Cardiac muscle cell (in vitro differentiated cells and primary cell): ENCODE data around the gene PCBD2. TPM values are rescaled to one million over a fixed set of nuclear protein-coding genes. Genes with fewer than 3 reads are reported as not detected.
"Not testable (repeated sequence)": the region's sequence is repeated elsewhere in the genome, so short reads cannot be mapped to it uniquely, and the experiment has no call there.

Experiments used
- DNase-seq, 2 donors: peaks; one replicate each; pipeline versions ENCODE4 v3.0.0 to v3.0.0-alpha.2; 2010 to 2017; ENCODE audit warnings: low read depth in 1 of 2, low spot score in 1 of 2
- H3K27ac ChIP-seq: fragments of 200-600 bp; sonication (generic); 2 replicates; pipeline ENCODE4 v1.5.1; 2016
- H3K27me3 ChIP-seq: fragments of 200-600 bp; sonication (generic); 2 replicates; pipeline ENCODE4 v1.6.0; 2016; ENCODE audit warnings: control low read depth
- H3K36me3 ChIP-seq: fragments of 200-600 bp; sonication (generic); 2 replicates; pipeline ENCODE4 v1.5.1; 2016; ENCODE audit warnings: control low read depth
- H3K4me1 ChIP-seq: fragments of 200-600 bp; sonication (generic); 2 replicates; pipeline ENCODE4 v1.8.1; 2017; ENCODE audit warnings: low read depth, mild to moderate bottlenecking, mixed run types
- H3K4me3 ChIP-seq: fragments of 200-600 bp; sonication (generic); 2 replicates; pipeline ENCODE4 v1.5.1; 2016; ENCODE audit warnings: mild to moderate bottlenecking
- H3K9me3 ChIP-seq: fragments of 200-600 bp; sonication (generic); 2 replicates; pipeline ENCODE4 v1.5.1; 2017; ENCODE audit warnings: low read depth, mild to moderate bottlenecking, control low read depth
- polyA plus RNA-seq: library from polyadenylated mRNA; unstranded; fragments of >200 nt; fragmentation: Nextera tagmentation; extraction: Ambion mirVana; gene quantifications from 2 replicates; pipeline ENCODE4 v1.2.1, GENCODE V29; 2016
- total RNA-seq: library from RNA; depleted of rRNA; stranded (reverse); fragments of >200 nt; gene quantifications from 2 replicates; pipeline ENCODE4 v1.2.3, GENCODE V29; 2016
- TF ChIP-seq, protein P1 (sequence below): IDR thresholded peaks from 2 replicates; pipeline ENCODE4 v1.5.1; 2012; ENCODE audit warnings: low read depth, mild to moderate bottlenecking, low read length

PCBD2 gene
- total and polyA plus RNA-seq, 2 experiments from 2014 or later: 9.8 to 15.3 TPM

DNA sequence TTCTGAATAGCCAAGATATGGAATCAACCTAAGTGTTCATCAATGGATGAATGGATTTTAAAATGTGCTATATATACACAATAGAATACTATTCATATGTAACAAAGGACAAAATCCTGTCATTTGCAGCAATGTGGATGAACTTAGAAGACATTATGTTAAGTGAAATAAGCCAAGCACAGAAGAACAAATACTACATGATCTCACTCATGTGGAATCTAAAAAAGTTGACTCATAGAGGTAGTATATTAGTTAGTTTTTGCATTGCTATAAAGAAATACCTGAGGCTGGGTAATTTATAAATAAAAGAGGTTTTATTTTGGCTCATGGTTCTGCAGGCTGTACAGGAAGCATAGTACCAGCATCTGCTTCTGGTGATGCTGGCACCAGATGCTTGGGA is 70.9 kb downstream of the PCBD2 start:
- Histone ChIP-seq H3K36me3 (no peaks in the 10 kb centered on the region), H3K4me3 (no peak overlapping the region), H3K27ac (no peak overlapping the region), H3K27me3 (no peaks in the 10 kb centered on the region), H3K9me3 (no peaks in the 10 kb centered on the region), H3K4me1 (no peaks in the 10 kb centered on the region)
- TF ChIP-seq, protein P1, sequence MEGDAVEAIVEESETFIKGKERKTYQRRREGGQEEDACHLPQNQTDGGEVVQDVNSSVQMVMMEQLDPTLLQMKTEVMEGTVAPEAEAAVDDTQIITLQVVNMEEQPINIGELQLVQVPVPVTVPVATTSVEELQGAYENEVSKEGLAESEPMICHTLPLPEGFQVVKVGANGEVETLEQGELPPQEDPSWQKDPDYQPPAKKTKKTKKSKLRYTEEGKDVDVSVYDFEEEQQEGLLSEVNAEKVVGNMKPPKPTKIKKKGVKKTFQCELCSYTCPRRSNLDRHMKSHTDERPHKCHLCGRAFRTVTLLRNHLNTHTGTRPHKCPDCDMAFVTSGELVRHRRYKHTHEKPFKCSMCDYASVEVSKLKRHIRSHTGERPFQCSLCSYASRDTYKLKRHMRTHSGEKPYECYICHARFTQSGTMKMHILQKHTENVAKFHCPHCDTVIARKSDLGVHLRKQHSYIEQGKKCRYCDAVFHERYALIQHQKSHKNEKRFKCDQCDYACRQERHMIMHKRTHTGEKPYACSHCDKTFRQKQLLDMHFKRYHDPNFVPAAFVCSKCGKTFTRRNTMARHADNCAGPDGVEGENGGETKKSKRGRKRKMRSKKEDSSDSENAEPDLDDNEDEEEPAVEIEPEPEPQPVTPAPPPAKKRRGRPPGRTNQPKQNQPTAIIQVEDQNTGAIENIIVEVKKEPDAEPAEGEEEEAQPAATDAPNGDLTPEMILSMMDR: no peak
- no peak for DNase-seq

DNA sequence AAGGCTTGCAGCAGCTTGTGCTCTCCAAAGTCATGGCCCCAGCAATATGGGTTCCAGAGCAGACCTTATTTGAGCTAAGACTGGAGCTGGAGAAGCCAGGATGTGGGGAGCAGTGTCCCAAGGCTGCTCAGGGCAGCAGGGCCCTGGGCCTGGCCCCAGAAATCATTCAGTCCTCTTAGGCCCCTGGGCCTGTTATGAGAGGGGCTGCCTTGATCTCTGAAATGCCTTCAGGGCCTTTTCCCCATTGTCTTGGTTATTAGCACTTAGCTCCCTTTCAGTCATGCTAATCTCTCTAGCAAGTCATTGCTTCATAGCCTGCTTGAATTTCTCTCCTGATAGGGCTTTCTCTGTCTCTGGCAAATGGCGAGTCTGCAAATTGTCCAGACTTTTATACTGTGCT is 71.9 kb downstream of the PCBD2 start:
- H3K36me3 ChIP-seq: no peaks in the 10 kb centered on the region
- H3K9me3 ChIP-seq: no peaks in the 10 kb centered on the region
- H3K4me3 ChIP-seq: no peak overlapping the region
- TF ChIP-seq, protein P1: no peak
- H3K4me1 ChIP-seq: no peaks in the 10 kb centered on the region
- H3K27ac ChIP-seq: no peak overlapping the region
- no peak for DNase-seq
- H3K27me3 ChIP-seq: no peaks in the 10 kb centered on the region

DNA sequence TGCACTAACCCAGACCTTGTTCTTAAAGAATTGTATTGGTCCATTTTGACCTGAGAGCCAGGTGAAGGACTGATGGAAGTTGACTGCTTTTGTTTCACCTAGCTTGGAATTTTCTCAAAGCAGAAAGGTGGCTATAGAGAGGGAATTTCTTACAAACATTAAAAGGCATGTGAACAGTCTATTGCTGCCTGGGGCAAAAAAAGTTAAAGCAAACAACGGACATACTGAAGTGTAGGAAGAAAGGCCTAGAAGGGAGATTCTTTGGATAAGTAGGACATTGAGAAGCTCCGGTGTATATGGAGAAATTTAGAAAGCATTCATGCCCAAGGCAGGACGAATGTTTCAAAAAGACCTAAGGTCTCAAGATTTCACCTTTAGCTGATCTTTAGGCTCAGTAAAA is 74.5 kb downstream of the PCBD2 start:
- no peak overlapping the region for H3K4me3 ChIP-seq
- no peaks in the 10 kb centered on the region for H3K27me3 ChIP-seq
- TF ChIP-seq, protein P1: no peak
- H3K27ac ChIP-seq: no peak overlapping the region
- no peaks in the 10 kb centered on the region for H3K36me3 ChIP-seq
- no peaks in the 10 kb centered on the region for H3K9me3 ChIP-seq
- DNase-seq: no peak
- no peaks in the 10 kb centered on the region for H3K4me1 ChIP-seq

DNA sequence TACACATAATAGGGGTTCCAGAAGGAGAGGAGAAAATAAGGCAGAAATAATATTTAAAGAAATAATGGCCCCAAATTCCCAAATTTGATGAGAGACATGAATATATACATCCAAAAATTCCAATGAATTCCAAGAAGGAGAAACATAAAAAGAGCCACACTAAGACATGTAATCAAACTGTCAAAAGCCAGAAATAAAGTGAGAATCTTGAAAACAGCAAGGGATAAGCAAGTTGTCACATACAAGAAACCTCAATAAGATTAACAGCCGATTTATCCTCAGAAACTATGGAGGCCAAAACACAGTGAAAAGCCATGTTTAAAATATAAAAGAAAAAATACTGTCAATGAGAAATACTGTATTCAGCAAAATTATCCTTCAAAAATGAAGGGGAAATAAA is 77.3 kb downstream of the PCBD2 start:
- no peaks in the 10 kb centered on the region for H3K4me1 ChIP-seq
- DNase-seq: no peak
- H3K36me3 ChIP-seq: no peaks in the 10 kb centered on the region
- TF ChIP-seq, protein P1: no peak
- H3K9me3 ChIP-seq: no peaks in the 10 kb centered on the region
- H3K27ac ChIP-seq: no peak overlapping the region
- no peaks in the 10 kb centered on the region for H3K27me3 ChIP-seq
- no peak overlapping the region for H3K4me3 ChIP-seq

DNA sequence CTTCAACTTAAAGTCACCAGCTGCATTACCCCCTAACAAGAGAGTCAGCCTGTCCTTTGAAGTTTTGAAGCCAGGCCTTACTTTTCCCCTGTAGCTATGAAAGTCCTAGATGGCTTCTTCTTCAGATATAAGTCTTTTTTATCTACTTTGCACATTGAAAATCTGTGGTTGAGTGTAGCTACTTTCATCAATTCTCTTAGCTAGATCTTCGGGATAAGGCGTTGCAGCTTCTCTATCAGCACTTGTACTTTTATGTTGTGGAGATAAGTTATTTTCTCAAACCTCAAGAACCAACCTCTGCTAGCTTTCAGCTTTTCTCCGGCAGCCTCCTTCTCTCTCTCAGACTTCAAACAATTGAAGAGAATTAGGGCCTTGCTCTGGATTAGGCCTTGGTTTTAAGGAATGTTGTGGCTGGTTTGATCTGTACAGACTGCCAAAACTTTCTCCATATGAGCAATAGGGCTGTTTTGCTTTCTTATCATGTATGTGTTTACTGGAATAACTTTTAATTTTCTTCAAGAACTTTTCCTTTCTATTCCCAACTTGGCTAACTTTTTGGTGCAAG is 84.4 kb downstream of the PCBD2 start:
- Histone ChIP-seq H3K36me3 (no peaks in the 10 kb centered on the region), H3K27me3 (no peaks in the 10 kb centered on the region), H3K4me1 (no peaks in the 10 kb centered on the region), H3K27ac (no peak overlapping the region), H3K9me3 (no peaks in the 10 kb centered on the region), H3K4me3 (no peak overlapping the region)
- TF ChIP-seq, protein P1: no peak
- DNase-seq: peak in 1 of 2 donors; percentile 47

DNA sequence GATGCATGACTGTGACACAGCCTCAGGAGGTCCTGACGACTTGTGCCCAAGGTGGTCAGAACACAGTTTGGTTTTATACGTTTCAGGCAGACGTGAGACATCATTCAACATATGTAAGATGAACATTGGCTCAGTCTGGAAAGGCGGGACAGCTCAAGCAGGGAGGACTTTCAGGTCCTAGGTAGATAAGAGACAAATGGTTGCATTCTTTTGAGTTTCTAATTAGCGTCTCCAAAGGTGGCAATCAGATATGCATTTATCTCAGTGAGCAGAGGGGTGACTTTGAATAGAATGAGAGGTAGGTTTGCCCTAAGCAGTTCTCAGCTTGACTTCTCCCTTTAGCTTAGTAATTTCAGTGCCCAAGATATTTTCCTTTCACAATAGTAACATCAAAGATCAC is 85.3 kb downstream of the PCBD2 start:
- H3K27me3 ChIP-seq, H3K4me1 ChIP-seq, H3K27ac ChIP-seq, H3K36me3 ChIP-seq, H3K4me3 ChIP-seq, H3K9me3 ChIP-seq, DNase-seq: not testable (repeated sequence)
